H1 (cell line): ENCODE data around the gene OR9G4. TPM values are rescaled to one million over a fixed set of nuclear protein-coding genes. Genes with fewer than 3 reads are reported as not detected.

Experiments
- CTCF ChIA-PET: fragments of 300-600 bp; sonication (Branson Sonifier 250); formaldehyde crosslinking; loops from one replicate; lab custom pipeline; 2021; ENCODE audit not compliant: partially characterized antibody; lab: Charles Lee
- POLR2A ChIA-PET: fragments of 300-600 bp; sonication (Branson Sonifier 250); formaldehyde crosslinking; loops from one replicate; lab custom pipeline; 2021; ENCODE audit warnings: inconsistent platforms; ENCODE audit not compliant: partially characterized antibody; lab: Charles Lee
- DNase-seq, 2 experiments: peaks; one replicate each; pipeline versions ENCODE4 v3.0.0 to v3.0.0-alpha.2; 2010 to 2022; ENCODE audit warnings: low spot score in 2 of 2, low read depth in 1 of 2, mixed read lengths in 1 of 2
- FAIRE-seq: peaks from 2 replicates; lab custom pipeline; 2011; peaks lifted over from hg19 to GRCh38; lab: Jason Lieb, UNC
- H2AFZ ChIP-seq: 2 replicates; pipeline ENCODE4 v1.8.1; 2012; ENCODE audit warnings: low read length, inconsistent platforms
- H2AK5ac ChIP-seq: 2 replicates; pipeline ENCODE4 v1.6.1; 2013; ENCODE audit warnings: low read depth, low read length
- H2BK120ac ChIP-seq: replicated peaks from 2 replicates; pipeline ENCODE3; 2013; ENCODE audit warnings: low read depth, low read length, inconsistent platforms
- H2BK12ac ChIP-seq: 2 replicates; pipeline ENCODE4 v1.6.1; 2013; ENCODE audit warnings: low read depth, low read length
- H2BK15ac ChIP-seq: 2 replicates; pipeline ENCODE4 v1.6.1; 2013; ENCODE audit warnings: low read length
- H2BK20ac ChIP-seq: 2 replicates; pipeline ENCODE4 v1.6.1; 2013; ENCODE audit warnings: low read length
- H2BK5ac ChIP-seq: 2 replicates; pipeline ENCODE4 v1.6.1; 2013; ENCODE audit warnings: low read depth, low read length
- H3K14ac ChIP-seq: 2 replicates; pipeline ENCODE4 v1.6.1; 2013; ENCODE audit warnings: inconsistent platforms; ENCODE audit not compliant: insufficient read length
- H3K18ac ChIP-seq: 2 replicates; pipeline ENCODE4 v1.6.1; 2013; ENCODE audit warnings: low read length; ENCODE audit errors: extremely low read depth
- H3K23ac ChIP-seq: 2 replicates; pipeline ENCODE4 v1.6.1; 2013; ENCODE audit warnings: inconsistent platforms; ENCODE audit not compliant: insufficient read length
- H3K23me2 ChIP-seq: 2 replicates; pipeline ENCODE4 v1.6.1; 2013; ENCODE audit warnings: low read depth, low read length
- H3K27ac ChIP-seq: 2 replicates; pipeline ENCODE4 v1.6.1; 2011; ENCODE audit warnings: low read depth, low read length, inconsistent platforms
- H3K27me3 ChIP-seq, 4 experiments: replicated peaks in 1 of 4; 1 replicate in 1 of 4; 2 replicates in 3 of 4; pipeline versions ENCODE4 v1.6.1 to v1.8.1; 2011 to 2013; ENCODE audit warnings: low read length in 3 of 4, mild to moderate bottlenecking in 3 of 4, inconsistent platforms in 2 of 4, mixed read lengths in 2 of 4, moderate library complexity in 1 of 4; ENCODE audit not compliant: control insufficient read depth in 3 of 4, insufficient read depth in 3 of 4; ENCODE audit errors: extremely low read depth in 1 of 4
- H3K36me3 ChIP-seq, 4 experiments: 2 replicates each; pipeline versions ENCODE4 v1.6.1 to v1.8.1; 2011 to 2013; ENCODE audit warnings: mild to moderate bottlenecking in 4 of 4, low read length in 3 of 4, moderate library complexity in 2 of 4, control low read depth in 1 of 4, inconsistent platforms in 1 of 4; ENCODE audit not compliant: insufficient read depth in 4 of 4, control insufficient read depth in 2 of 4
- H3K4ac ChIP-seq: replicated peaks from 2 replicates; pipeline ENCODE3; 2013; ENCODE audit warnings: low read length, low read depth, mixed read lengths, inconsistent platforms; ENCODE audit not compliant: insufficient read length
- H3K4me1 ChIP-seq, 4 experiments: replicated peaks in 1 of 4; 1 replicate in 1 of 4; 2 replicates in 3 of 4; pipeline versions ENCODE4 v1.6.1 to v1.8.1; 2011 to 2013; ENCODE audit warnings: low read length in 3 of 4, inconsistent platforms in 2 of 4, mixed read lengths in 1 of 4; ENCODE audit not compliant: insufficient read depth in 4 of 4, control insufficient read depth in 3 of 4
- H3K4me2 ChIP-seq, 2 experiments: 2 replicates each; pipeline versions ENCODE4 v1.6.1 to v1.8.1; 2011 to 2013; ENCODE audit warnings: low read depth in 2 of 2, low read length in 2 of 2, control low read depth in 1 of 2, inconsistent platforms in 1 of 2, mild to moderate bottlenecking in 1 of 2; ENCODE audit not compliant: insufficient read depth in 1 of 2
- H3K4me3 ChIP-seq, 4 experiments: fragments of 200-600, 300-600 bp in 1 of 4; sonication (generic), shearing (Covaris generic), sonication (Bioruptor Twin) in 1 of 4; 2 replicates each; pipeline versions ENCODE4 v1.5.1 to v1.8.1; 2011 to 2016; ENCODE audit warnings: low read length in 4 of 4, low read depth in 3 of 4, control low read depth in 2 of 4, inconsistent platforms in 2 of 4, mild to moderate bottlenecking in 2 of 4, mixed read lengths in 1 of 4, moderate library complexity in 1 of 4; ENCODE audit not compliant: insufficient read depth in 2 of 4; ENCODE audit errors: extremely low read depth in 1 of 4
- H3K56ac ChIP-seq: replicated peaks from 2 replicates; pipeline ENCODE3; 2013; ENCODE audit warnings: low read depth, mild to moderate bottlenecking, mixed read lengths, low read length, inconsistent platforms; ENCODE audit not compliant: insufficient read length
- H3K79me1 ChIP-seq: 2 replicates; pipeline ENCODE4 v1.6.1; 2013; ENCODE audit warnings: low read depth, low read length, control low read depth
- H3K79me2 ChIP-seq, 2 experiments: 2 replicates each; pipeline versions ENCODE4 v1.6.1 to v1.8.1; 2012 to 2013; ENCODE audit warnings: low read length in 2 of 2, mild to moderate bottlenecking in 2 of 2, inconsistent platforms in 1 of 2; ENCODE audit not compliant: insufficient read depth in 2 of 2, control insufficient read depth in 1 of 2
- H3K9ac ChIP-seq, 4 experiments: replicated peaks in 1 of 4; 1 replicate in 1 of 4; 2 replicates in 3 of 4; pipeline versions ENCODE4 v1.6.1 to v1.8.1; 2011 to 2013; ENCODE audit warnings: low read depth in 3 of 4, low read length in 3 of 4, control low read depth in 2 of 4, mild to moderate bottlenecking in 2 of 4, moderate library complexity in 2 of 4, inconsistent platforms in 1 of 4; ENCODE audit errors: extremely low read depth in 1 of 4
- H3K9me3 ChIP-seq, 2 experiments: 2 replicates each; pipeline versions ENCODE4 v1.6.1 to v1.8.1; 2012 to 2013; ENCODE audit warnings: mild to moderate bottlenecking in 2 of 2, moderate library complexity in 2 of 2, control low read depth in 1 of 2, inconsistent platforms in 1 of 2, low read depth in 1 of 2, low read length in 1 of 2, mixed read lengths in 1 of 2; ENCODE audit not compliant: insufficient read depth in 2 of 2
- H4K20me1 ChIP-seq, 2 experiments: replicated peaks in 1 of 2; 2 replicates each; pipeline versions ENCODE3 to v1.8.1; 2011 to 2013; ENCODE audit warnings: inconsistent platforms in 2 of 2, low read length in 2 of 2, mild to moderate bottlenecking in 1 of 2; ENCODE audit not compliant: insufficient read depth in 2 of 2, control insufficient read depth in 1 of 2
- H4K5ac ChIP-seq: 2 replicates; pipeline ENCODE4 v1.6.1; 2013; ENCODE audit warnings: low read length, low read depth, mixed read lengths, inconsistent platforms; ENCODE audit not compliant: insufficient read length
- H4K8ac ChIP-seq: 2 replicates; pipeline ENCODE4 v1.8.0; 2013; ENCODE audit warnings: mild to moderate bottlenecking, moderate library complexity, low read length, inconsistent platforms; ENCODE audit not compliant: insufficient read depth; ENCODE audit errors: extremely low read depth
- H4K91ac ChIP-seq: replicated peaks from 2 replicates; pipeline ENCODE3; 2013; ENCODE audit warnings: low read length, mixed read lengths, inconsistent platforms; ENCODE audit not compliant: insufficient read length
- BCL11A ChIP-seq, 2 experiments: IDR thresholded peaks; one replicate each; pipeline ENCODE4 v1.6.1; 2011; ENCODE audit warnings: low read depth in 2 of 2, low read length in 2 of 2, mild to moderate bottlenecking in 2 of 2
- CEBPB ChIP-seq: IDR thresholded peaks from 2 replicates; pipeline ENCODE4 v1.6.1; 2012; ENCODE audit warnings: low read depth, low read length
- CTBP2 ChIP-seq: IDR thresholded peaks from 2 replicates; pipeline ENCODE4 v1.7.0; 2011; ENCODE audit warnings: borderline replicate concordance, mild to moderate bottlenecking, moderate library complexity, mixed read lengths, low read length; ENCODE audit not compliant: insufficient read depth, insufficient read length
- EGR1 ChIP-seq: IDR thresholded peaks from 2 replicates; pipeline ENCODE4 v1.6.1; 2011; ENCODE audit warnings: low read depth, low read length, borderline replicate concordance
- HDAC2 ChIP-seq, 2 experiments: fragments of 300-600 bp in 1 of 2; sonication (generic) in 1 of 2; IDR thresholded peaks; 2 replicates each; pipeline ENCODE4 v1.6.1; 2011 to 2012; ENCODE audit warnings: low read depth in 2 of 2, low read length in 2 of 2, mild to moderate bottlenecking in 2 of 2, moderate library complexity in 2 of 2, borderline replicate concordance in 1 of 2, inconsistent platforms in 1 of 2
- SIX5 ChIP-seq: IDR thresholded peaks from 2 replicates; pipeline ENCODE4 v1.6.1; 2011; ENCODE audit warnings: mild to moderate bottlenecking, low read depth, low read length
- SRF ChIP-seq: IDR thresholded peaks from 2 replicates; pipeline ENCODE4 v1.6.1; 2011; ENCODE audit warnings: mild to moderate bottlenecking, low read depth, low read length, moderate library complexity
- WGBS, 2 experiments: shearing (Covaris generic) in 1 of 2; methylation state at CpG; one replicate each; pipeline versions ENCODE4 v1.1.6 to v1.1.7; 2013 to 2015; ENCODE audit warnings: low lambda C conversion rate in 2 of 2, mixed read lengths in 2 of 2, inconsistent platforms in 1 of 2, low coverage in 1 of 2, missing lambda C conversion rate in 1 of 2; ENCODE audit not compliant: insufficient replicate concordance in 2 of 2, insufficient coverage in 1 of 2, insufficient read length in 1 of 2; ENCODE audit errors: extremely low coverage in 1 of 2, missing lambda C conversion rate in 1 of 2; 5-methylcytosine and 5-hydroxymethylcytosine counted together
- polyA plus RNA-seq, 7 experiments: library from polyadenylated mRNA; depleted of rRNA in 3 of 7; stranded (reverse) in 5 of 7; unstranded in 2 of 7; fragments of >200 nt in 5 of 7; fragments of 200-250 nt in 2 of 7; gene quantifications; 1 replicate in 5 of 7; 2 replicates in 1 of 7; 4 replicates in 1 of 7; pipeline versions ENCODE4 v1.2.1 to v1.2.3, GENCODE V29; 2011 to 2013; ENCODE audit warnings: missing spikeins in 2 of 7, mixed read lengths in 2 of 7
- total RNA-seq: library from RNA; stranded (reverse); fragmentation: NEBNext Ultra II Directional; extraction: Animal tissue kit (Norgen Biotek cat#: 25700); gene quantifications from 2 replicates; pipeline ENCODE4 v1.2.1, GENCODE V29; 2021
- TF ChIP-seq, protein P1 (sequence below), 3 experiments: IDR thresholded peaks; 1 replicate in 2 of 3; 2 replicates in 1 of 3; pipeline versions ENCODE4 v1.5.1 to v1.6.1; 2011; ENCODE audit warnings: low read length in 3 of 3, mild to moderate bottlenecking in 3 of 3, inconsistent platforms in 2 of 3, low read depth in 1 of 3, moderate library complexity in 1 of 3; ENCODE audit not compliant: insufficient read depth in 1 of 3; ENCODE audit errors: control extremely low read depth in 1 of 3

Gene OR9G4
- total and polyA plus RNA-seq, 2 of the 8 experiments (the other 6 are each of a cell fraction or from before 2014, with no cell fraction given): not detected

DNA sequence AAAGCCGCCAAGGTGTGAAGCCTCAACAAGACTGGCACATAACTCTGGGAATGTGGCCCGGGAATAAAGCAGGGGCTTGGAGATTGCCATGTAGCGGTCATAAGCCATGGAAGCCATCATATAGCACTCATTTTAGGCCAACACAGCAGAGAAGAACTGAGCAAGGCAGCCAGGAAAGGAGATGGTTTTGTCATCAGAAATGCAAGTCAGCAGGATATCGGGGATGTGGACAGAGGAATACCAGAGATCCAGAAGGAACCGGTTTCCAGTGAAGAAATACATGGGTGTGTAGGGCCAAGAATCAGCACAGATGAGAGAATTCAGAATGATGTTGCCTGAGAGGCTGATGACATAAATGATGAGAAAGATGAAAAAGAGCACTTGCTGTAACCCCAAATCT lies 3.0 kb upstream of the OR9G4 start:
- WGBS, 2 experiments: 91% methylated on average over 5 of the region's 5 CpGs; no CpG with 5 or more reads in 1 of the 2 experiments
- H4K5ac ChIP-seq: no peak overlapping the region
- no peaks in the 10 kb centered on the region for H3K36me3 ChIP-seq
- TF ChIP-seq, protein P1, sequence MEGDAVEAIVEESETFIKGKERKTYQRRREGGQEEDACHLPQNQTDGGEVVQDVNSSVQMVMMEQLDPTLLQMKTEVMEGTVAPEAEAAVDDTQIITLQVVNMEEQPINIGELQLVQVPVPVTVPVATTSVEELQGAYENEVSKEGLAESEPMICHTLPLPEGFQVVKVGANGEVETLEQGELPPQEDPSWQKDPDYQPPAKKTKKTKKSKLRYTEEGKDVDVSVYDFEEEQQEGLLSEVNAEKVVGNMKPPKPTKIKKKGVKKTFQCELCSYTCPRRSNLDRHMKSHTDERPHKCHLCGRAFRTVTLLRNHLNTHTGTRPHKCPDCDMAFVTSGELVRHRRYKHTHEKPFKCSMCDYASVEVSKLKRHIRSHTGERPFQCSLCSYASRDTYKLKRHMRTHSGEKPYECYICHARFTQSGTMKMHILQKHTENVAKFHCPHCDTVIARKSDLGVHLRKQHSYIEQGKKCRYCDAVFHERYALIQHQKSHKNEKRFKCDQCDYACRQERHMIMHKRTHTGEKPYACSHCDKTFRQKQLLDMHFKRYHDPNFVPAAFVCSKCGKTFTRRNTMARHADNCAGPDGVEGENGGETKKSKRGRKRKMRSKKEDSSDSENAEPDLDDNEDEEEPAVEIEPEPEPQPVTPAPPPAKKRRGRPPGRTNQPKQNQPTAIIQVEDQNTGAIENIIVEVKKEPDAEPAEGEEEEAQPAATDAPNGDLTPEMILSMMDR (IDR thresholded peaks at IDR 0.05; ENCODE audit: control extremely low read depth in 1 of 3, insufficient read depth in 1 of 3, low read depth in 1 of 3, low read length in 3 of 3): no peak
- TF ChIP-seq CEBPB (no peak), HDAC2 (IDR thresholded peaks at IDR 0.05; ENCODE audit: borderline replicate concordance in 1 of 2, low read depth in 2 of 2, low read length in 2 of 2) (no peak), EGR1 (no peak), SRF (no peak), SIX5 (no peak), BCL11A (IDR thresholded peaks at IDR 0.05; ENCODE audit: low read depth in 2 of 2, low read length in 2 of 2) (no peak), CTBP2 (no peak)

More for the DNA sequence above, 3.0 kb upstream of the OR9G4 start:
- H3K56ac ChIP-seq: no peak overlapping the region
- H3K9ac ChIP-seq: no peak overlapping the region
- no peak overlapping the region for H2AK5ac ChIP-seq
- 0 out of 2 replicates have a peak overlapping the region, but pooled peaks have one; percentile 44 for H2BK12ac ChIP-seq
- no peaks in the 10 kb centered on the region for H3K79me1 ChIP-seq
- no peak overlapping the region for H2AFZ ChIP-seq
- no peaks in the 10 kb centered on the region for H4K20me1 ChIP-seq
- peaks cover 0 to 8% (median 1%) of the 10 kb centered on the region in 4 experiments; a peak in 2 of 7 replicates for H3K4me1 ChIP-seq
- no peak overlapping the region for H3K4me3 ChIP-seq
- no peak overlapping the region for H2BK15ac ChIP-seq
- H3K27ac ChIP-seq: no peak overlapping the region
- no peaks in the 10 kb centered on the region for H3K27me3 ChIP-seq
- ChIA-PET CTCF (interaction anchor here (1.3 kb wide), 1 partner anchor 31 kb away, joined by 3 read pairs; no protein-coding TSS in a partner anchor), POLR2A (no interaction called here)
- no peak overlapping the region for H3K18ac ChIP-seq
- H3K14ac ChIP-seq: no peak overlapping the region
- H3K23me2 ChIP-seq: no peaks in the 10 kb centered on the region
- H3K23ac ChIP-seq: no peak overlapping the region
- H4K8ac ChIP-seq: no peak overlapping the region
- no peak overlapping the region for H3K4me2 ChIP-seq
- H3K79me2 ChIP-seq: no peaks in the 10 kb centered on the region
- H2BK120ac ChIP-seq: no peak overlapping the region
- H3K9me3 ChIP-seq: no peaks in the 10 kb centered on the region; a peak in 1 of 4 replicates
- DNase-seq (no peak), FAIRE-seq (no peak)
- H4K91ac ChIP-seq: no peak overlapping the region
- no peak overlapping the region for H3K4ac ChIP-seq
- no peak overlapping the region for H2BK20ac ChIP-seq
- no peak overlapping the region for H2BK5ac ChIP-seq
